AG08396 (cell line): ENCODE data around the gene ACAP3.
"Not testable (repeated sequence)": the region's sequence is repeated elsewhere in the genome, so short reads cannot be mapped to it uniquely, and the experiment has no call there.

ENCODE experiments used
- DNase-seq: peaks from one replicate; pipeline ENCODE4 v3.0.0; 2012; ENCODE audit warnings: low spot score, mixed read lengths

The ACAP3 gene

GRCh38 chr1:1330366-1331067, 22.8 kb upstream of the ACAP3 start:
- no peak for DNase-seq

- no peak for DNase-seq
Measured at GRCh38 chr1:1329304-1330210, 21.8 kb upstream of the ACAP3 start.

- DNase-seq = no peak
Measured at GRCh38 chr1:1328254-1328653, 20.5 kb upstream of the ACAP3 start.

GRCh38 chr1:1327291-1327690, 19.6 kb upstream of the ACAP3 start:
- no peak for DNase-seq

GRCh38 chr1:1326075-1326605, 18.4 kb upstream of the ACAP3 start:
- no peak for DNase-seq

- DNase-seq = no peak
Measured at GRCh38 chr1:1325288-1326074, 17.8 kb upstream of the ACAP3 start.

GRCh38 chr1:1324524-1325287, 17.0 kb upstream of the ACAP3 start, which contains the start of the genes CPTP and INTS11:
TSS of gene CPTP (plus strand) at chr1:1324802. CDS start at chr1:1326911, 2,109 bp downstream.
TSS of gene INTS11 (minus strand) at chr1:1324660. CDS start at chr1:1324608, 52 bp downstream.
- peak; percentile 99 for DNase-seq

GRCh38 chr1:1324084-1324523, 16.4 kb upstream of the ACAP3 start:
- DNase-seq = peak; percentile 67

GRCh38 chr1:1322952-1323351, 15.2 kb upstream of the ACAP3 start:
- DNase-seq = no peak

- no peak for DNase-seq
Measured at GRCh38 chr1:1322418-1322817, 14.7 kb upstream of the ACAP3 start.

- DNase-seq = no peak
Measured at GRCh38 chr1:1321477-1321876, 13.7 kb upstream of the ACAP3 start.

- DNase-seq = peak; percentile 66
Measured at GRCh38 chr1:1320666-1321448, 13.1 kb upstream of the ACAP3 start.

- DNase-seq = no peak
Measured at GRCh38 chr1:1319646-1319941, 11.9 kb upstream of the ACAP3 start.

GRCh38 chr1:1318777-1319645, 11.3 kb upstream of the ACAP3 start:
- DNase-seq = no peak

GRCh38 chr1:1318131-1318652, 10.5 kb upstream of the ACAP3 start:
- DNase-seq = peak; percentile 76

- DNase-seq = no peak
Measured at GRCh38 chr1:1317420-1317819, 9.7 kb upstream of the ACAP3 start.

- DNase-seq = not testable (repeated sequence)
Measured at GRCh38 chr1:1316199-1316598, 8.5 kb upstream of the ACAP3 start.

- DNase-seq = no peak
Measured at GRCh38 chr1:1315435-1315954, 7.8 kb upstream of the ACAP3 start.
